Stimulated activated CD4-positive, alpha-beta T cell treated with anti-CD3 and anti-CD28 coated beads, Interleukin-2, amount 100 ng/mL, for 4 hours (primary cell): ENCODE results near the gene RAB11B.
"Not testable (repeated sequence)": the region's sequence is repeated elsewhere in the genome, so short reads cannot be mapped to it uniquely, and the experiment has no call there.

Experiments used
- DNase-seq: peaks from one replicate; pipeline ENCODE4 v3.0.0-alpha.2; 2020; ENCODE audit warnings: low read depth

The RAB11B gene

DNA sequence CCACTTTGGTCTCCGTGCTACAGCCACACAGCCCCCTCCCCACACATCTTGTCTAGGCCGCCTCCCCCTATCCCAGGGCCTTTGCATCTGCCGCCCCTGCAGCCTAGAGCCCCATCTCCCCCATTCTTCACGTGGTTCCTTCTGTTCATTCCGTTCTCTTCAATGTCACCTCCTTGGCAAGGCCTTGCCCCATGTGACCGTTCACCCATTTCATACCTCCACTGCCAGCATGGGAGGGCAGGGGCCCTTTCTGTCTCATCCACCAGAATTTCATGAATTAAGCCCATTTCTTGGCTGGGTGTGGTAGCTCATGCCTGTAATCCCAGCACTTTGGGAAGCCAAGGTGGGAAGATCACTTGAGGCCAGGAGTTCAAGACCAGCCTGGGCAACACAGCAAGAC, 38.9 kb downstream of the RAB11B start:
- DNase-seq: no peak

DNA sequence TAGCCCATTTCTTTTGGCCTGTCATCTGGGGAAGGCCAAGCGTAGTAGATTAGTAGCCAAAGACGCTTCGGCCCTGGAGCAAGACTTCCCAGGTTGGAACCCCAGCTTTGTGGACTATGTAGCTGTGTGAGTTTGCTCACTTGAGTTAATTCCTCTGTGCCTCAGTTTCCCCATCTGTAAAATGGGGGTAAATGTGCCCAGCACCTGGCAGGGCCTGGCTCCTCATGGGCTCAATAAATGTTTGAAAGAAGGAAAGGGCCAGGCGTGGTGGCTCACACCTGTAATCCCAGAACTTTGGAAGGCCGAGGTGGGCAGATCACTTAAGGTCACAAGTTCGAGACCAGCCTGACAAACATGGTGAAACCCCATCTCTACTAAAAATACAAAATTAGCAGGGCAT, 39.7 kb downstream of the RAB11B start:
- DNase-seq: no peak

GRCh38 chr19:8430650-8431049, 40.5 kb downstream of the RAB11B start:
- DNase-seq: no peak

- no peak for DNase-seq
Observed at GRCh38 chr19:8438236-8438635, 48.1 kb downstream of the RAB11B start.

DNA sequence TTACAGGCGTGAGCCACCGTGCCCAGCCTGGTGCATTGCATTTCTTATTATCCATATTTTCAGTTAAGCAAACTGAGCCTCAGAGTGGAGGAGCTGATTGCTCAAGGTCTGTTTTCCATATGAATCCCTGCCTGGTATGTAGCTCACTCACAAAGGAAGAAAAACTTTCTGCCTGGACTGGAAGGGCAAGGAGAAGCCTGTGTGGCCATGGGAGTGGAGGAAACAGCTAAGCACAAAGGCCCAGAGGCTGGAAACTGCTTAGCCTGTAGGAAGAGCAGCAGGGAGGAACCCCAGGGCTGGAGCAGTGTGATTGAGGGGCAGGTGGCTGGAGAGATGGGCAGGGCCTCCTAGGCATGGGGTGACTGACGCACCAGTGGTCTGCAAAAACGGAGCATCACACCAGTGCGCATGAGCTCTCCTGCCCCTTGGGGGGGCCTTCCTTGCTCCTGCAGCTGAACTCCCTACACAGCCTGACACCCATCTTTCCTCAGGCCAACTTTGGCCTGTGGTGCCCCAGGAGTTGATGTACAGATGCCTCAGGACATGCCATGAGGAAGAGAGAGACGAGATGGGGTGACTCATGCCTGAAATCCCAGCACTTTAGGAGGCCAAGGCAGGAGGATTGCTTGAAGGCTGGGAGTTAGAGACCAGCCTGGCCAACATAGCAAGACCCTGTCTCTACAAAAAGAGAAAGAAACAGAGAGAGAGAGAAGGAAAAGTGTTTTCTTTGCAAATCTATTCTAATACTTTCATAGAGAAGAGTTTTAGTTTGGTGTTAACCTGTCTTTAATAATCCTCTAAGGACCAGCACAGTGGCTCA, 51.8 kb downstream of the RAB11B start:
- DNase-seq: no peak

DNA sequence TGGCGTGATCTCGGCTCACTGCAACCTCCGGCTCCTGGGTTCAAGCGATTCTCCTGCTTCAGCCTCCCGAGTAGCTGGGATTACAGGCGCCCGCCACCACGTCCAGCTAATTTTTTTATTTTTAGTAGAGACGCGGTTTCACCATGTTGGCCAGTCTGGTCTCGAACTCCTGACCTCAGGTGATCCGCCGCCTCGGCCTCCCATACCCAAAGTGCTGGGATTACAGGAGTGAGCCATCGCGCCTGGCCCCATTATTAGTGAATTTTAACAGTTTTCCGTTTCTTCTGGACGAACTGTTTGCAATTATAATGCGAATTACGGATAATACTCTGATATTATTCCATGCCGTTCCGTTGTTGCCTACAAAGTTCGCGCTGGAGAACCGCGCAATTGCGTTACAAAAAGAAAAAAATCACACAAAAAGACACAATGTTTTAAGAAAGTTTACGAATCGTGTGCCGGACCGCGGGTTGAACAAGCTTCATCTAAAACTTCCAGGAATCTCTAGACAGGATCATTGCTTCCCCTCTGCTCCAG, 54.0 kb downstream of the RAB11B start:
- not testable (repeated sequence) for DNase-seq

- DNase-seq: peak; percentile 100
Observed at GRCh38 chr19:8444677-8445487, 54.7 kb downstream of the RAB11B start, which contains the start of gene HNRNPM. HNRNPM (plus strand) TSS chr19:8444975; CDS start chr19:8444999, 24 bp downstream.

GRCh38 chr19:8445488-8446001, 55.4 kb downstream of the RAB11B start:
- no peak for DNase-seq

- DNase-seq: no peak
Observed at GRCh38 chr19:8446061-8446709, 56.0 kb downstream of the RAB11B start.

- DNase-seq: no peak
Observed at GRCh38 chr19:8449830-8450229, 59.7 kb downstream of the RAB11B start.

DNA sequence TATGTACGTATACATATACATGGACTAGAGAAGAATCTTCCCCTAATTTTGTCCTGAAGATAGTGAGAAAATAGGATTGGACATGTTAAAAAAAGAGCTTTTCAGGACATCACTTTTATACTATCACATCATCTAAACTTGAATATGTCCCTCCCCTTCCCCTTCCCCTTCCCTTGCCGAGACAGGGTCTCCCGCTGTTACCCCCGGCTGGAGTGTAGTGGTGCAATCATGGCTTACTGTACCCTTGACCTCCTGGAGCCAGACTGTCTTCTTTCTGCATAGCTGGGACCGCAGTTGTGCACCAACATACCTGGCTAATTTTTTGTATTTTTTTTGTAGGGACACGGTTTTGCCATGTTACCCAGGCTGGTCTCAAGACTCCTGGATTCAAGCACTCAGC, 61.2 kb downstream of the RAB11B start:
- no peak for DNase-seq

DNA sequence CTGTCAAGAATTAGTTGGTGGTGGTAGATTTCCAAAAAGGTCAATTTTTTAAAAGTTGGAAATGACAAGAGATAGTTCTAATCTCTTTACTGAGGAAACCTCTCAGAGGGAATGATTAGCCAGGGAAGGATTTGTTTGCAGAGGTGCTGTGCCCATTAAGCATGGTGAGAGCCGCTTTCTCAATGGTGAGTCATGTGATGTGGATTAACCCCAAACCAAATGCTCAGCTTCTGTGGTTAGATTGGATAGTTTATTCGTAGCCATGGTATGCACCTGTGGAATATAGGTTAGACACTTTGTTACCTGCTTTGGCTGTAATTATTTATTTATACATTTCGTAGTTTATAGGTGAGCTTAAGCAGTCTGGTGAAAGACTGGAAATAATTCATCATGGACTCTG, 61.7 kb downstream of the RAB11B start:
- no peak for DNase-seq

GRCh38 chr19:8452446-8453123, 62.4 kb downstream of the RAB11B start:
- DNase-seq: no peak

DNA sequence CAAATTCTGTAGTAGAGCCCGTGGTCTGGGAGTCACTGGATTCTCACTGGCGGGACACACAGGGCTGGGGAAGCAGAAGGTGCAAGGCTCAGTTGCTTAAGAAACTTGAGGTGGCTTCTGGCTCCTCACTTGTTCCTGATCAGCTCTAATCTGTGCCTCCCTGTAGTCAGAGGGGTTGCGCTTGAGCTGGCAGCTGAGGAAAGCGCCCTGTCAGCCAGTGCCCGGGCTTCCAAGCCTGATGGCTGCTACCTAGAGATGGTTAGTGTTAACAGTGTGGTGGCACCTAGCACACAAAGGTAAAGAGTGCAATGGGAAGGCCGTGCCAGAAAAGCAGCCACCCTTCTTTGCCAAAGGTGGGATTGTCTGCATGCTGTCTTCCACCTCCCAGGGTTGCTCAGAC, 63.5 kb downstream of the RAB11B start:
- DNase-seq: no peak
